ENCODE results near the gene TMEM37.

Gene TMEM37

GRCh38 chr2:119419065-119419464 is 12.6 kb upstream of the TMEM37 start:
- no peak for DNase-seq (ENCODE audit: low read depth in 2 of 2)

GRCh38 chr2:119419803-119420508 is 11.7 kb upstream of the TMEM37 start:
- DNase-seq (ENCODE audit: low read depth in 2 of 2), result no peak

GRCh38 chr2:119421304-119421703 is 10.3 kb upstream of the TMEM37 start:
- no peak for DNase-seq (ENCODE audit: low read depth in 2 of 2)

- no peak for DNase-seq (ENCODE audit: low read depth in 2 of 2)
Observed at GRCh38 chr2:119421741-119422140, 9.9 kb upstream of the TMEM37 start.

- DNase-seq (ENCODE audit: low read depth in 2 of 2), result no peak
Observed at GRCh38 chr2:119422360-119423107, 9.1 kb upstream of the TMEM37 start.

GRCh38 chr2:119423108-119423444 is 8.6 kb upstream of the TMEM37 start:
- no peak for DNase-seq (ENCODE audit: low read depth in 2 of 2)

DNA sequence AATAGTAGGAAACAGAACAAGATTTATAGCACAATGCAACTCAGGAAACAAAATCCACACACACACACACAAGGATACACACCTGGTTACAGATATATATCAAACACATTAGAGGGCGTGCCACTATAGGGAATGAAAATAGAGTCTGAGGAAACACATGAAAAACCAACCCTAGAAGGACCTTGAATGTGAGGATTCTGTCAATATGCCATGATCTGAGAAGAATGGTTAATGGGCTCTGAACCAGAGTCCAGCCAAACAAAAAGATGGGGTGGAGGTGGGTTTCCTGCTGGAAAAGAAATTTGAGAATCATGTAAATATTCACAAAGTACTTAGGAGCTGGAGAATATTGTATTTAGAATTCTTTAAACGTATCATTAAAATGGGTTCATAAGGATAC is 7.8 kb upstream of the TMEM37 start:
- no peak for DNase-seq (ENCODE audit: low read depth in 2 of 2)

- no peak for DNase-seq (ENCODE audit: low read depth in 2 of 2)
Observed at GRCh38 chr2:119424284-119425118, 7.2 kb upstream of the TMEM37 start.

GRCh38 chr2:119425119-119425405 is 6.6 kb upstream of the TMEM37 start:
- DNase-seq (ENCODE audit: low read depth in 2 of 2), result no peak

GRCh38 chr2:119425620-119426395 is 5.8 kb upstream of the TMEM37 start:
- DNase-seq (ENCODE audit: low read depth in 2 of 2), result no peak

GRCh38 chr2:119426396-119426675 is 5.3 kb upstream of the TMEM37 start:
- DNase-seq (ENCODE audit: low read depth in 2 of 2), result no peak

DNA sequence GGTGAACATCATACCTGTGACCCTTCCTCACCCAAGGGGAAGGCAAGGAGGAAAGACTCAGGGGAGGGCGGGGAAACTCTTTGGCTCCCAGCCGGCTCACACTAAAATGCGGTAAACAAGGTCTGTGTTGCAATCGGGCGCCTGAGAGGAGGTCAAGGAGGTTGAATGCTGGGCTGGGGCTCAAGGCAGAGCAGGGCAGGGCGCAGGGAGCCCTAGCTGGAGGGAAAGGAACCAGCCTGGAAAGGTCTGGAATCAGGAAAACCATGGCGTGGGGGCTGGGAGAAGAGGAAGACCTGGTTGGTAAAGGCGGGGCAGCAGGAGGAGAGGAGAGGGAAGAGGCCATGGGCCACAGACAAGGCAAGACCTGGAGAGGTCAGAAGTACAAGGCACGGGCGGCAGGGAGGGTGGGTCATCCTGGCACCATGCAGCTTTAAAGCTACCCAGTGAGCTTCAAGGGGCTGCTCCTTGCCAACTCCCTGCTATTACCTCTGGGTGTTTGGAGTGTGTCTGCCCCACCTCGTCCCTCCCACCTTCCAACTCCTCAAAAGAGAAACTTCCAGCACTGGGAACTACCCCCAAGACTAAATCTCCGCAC is 4.8 kb upstream of the TMEM37 start:
- no peak for DNase-seq (ENCODE audit: low read depth in 2 of 2)

DNA sequence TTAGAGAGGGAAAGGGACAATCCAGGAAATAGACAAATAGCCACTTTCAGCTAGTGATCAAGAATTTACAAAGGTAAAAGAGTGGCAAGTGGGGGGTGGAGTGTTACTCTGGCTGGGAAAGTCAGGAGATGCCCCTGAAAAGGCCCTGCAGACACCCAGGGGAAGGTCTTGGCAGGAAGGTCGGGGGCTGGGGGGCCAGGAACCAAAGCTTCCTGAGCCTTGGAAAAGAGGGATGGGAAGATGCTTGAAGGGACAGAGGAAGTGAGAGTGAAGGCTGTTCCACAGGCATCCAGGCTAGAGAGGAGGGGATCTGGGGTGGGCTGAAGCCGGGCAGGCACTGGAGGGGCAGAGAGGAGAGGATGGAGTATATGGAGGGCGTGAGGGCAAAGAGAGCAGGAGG is 3.9 kb upstream of the TMEM37 start:
- no peak for DNase-seq (ENCODE audit: low read depth in 2 of 2)

DNA sequence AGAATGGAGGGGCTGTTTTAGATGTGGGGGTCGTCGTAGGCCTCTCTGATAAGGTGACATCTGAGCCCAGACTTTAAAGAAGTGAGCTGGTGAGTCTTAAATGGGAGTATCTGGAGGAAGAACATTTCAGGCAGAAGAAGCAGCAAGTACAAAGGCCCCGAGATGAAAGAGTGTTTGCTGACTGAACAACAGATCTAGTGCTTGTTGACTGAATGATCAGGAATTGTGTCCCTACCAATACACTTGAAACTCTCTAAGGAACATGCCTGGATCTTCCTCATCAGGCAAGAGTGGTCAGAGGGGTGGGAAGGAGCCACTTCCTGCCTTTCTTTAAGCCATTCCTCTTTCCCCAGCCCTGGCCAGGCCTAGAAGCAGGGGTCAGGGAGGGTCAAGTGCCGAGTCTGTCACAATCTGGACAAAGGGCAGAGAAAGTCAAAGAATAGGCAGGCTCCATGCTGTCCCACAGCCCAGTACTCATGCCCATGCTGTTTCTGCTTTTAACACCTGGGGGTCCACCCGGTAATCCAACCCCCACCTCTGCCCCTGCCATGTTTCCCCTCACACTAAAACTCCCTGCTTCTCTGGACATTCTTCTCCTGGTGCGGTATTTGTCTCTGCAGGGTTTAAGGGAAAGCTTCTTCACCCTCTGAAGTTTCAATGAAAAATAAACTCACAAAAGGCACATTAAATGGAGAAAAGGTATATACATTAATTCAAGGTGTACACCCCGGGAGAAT is 3.0 kb upstream of the TMEM37 start:
- no peak for DNase-seq (ENCODE audit: low read depth in 2 of 2)

- no peak for DNase-seq (ENCODE audit: low read depth in 2 of 2)
Observed at GRCh38 chr2:119429225-119429981, 2.3 kb upstream of the TMEM37 start.

DNA sequence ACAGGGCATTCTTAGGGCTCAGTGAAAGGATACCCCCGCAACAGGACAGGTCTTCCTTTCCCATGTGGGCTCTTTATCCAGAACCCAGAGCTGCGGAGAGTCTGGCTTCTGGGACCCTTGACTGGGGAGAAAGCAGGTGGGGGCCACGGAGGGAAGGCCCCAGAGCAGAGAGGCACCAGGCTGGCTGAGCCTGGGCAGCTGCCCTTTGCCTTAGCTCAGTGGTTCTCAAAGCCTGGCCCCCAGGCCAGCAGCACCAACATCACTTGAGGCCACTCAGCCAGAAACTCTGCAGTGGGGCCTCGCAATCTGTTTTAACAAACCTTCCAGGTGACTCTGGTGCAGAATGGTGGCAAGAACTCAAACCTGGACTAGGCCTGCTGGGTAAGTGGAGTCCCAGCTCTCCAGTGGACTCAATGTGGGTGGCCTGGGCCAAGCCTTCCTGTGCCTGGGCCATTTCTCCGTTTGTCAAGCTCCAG is 1.6 kb upstream of the TMEM37 start:
- no peak for DNase-seq (ENCODE audit: low read depth in 2 of 2)

DNA sequence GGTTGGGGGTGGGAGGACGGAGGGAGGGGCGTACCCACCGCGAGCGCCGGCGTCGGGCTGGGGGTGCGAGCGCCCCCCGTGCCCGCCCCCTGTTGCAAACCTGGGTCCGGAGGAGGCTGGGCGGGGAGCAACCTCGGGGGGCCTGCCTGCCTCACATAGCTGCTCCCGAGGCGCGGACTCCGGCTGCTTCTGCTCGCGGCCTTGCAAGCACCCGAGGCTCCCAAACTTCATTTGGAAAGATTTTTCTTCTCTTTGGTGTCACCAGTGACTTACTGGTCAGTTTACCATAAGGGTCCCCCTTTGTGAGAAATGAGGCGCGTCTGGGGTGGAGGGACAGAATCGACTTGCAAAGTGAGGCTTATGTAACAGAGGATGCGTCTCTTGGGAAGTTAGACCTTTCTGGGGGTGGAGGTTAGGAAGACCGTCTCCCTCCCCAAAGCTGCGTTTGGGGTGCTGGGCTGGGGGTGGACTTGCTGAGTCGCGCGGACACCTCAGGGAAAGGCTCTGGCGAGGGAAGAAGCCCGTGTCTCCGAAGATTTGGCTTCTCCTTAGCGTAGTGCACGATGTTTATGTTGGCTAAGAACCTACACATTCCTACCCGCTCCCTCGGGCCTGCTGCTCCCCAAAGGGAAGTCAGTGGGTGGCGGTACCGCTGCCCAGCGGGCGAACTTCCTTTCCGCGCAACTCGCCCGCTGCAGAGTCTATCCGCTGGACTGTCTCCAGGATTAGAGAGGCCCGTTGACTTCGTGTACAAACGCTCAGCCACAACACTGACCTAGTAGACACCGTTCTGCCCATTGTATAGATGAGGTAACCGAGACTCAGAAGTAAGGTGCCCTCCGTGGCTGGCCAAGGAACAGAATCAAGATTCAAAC is 559 bp downstream of the TMEM37 start:
- DNase-seq (ENCODE audit: low read depth in 2 of 2), result no peak

- DNase-seq (ENCODE audit: low read depth in 2 of 2), result no peak
Observed at GRCh38 chr2:119432851-119433522, 1.3 kb downstream of the TMEM37 start.

Measured in fibroblast of skin of left biceps (primary cell).